K562 (cell line): Measurements from ENCODE around the gene ANO7. TPM values are rescaled to one million over a fixed set of nuclear protein-coding genes. Genes with fewer than 3 reads are reported as not detected.

Experiments used
- BRF1 ChIP-seq: IDR thresholded peaks from 3 replicates; pipeline ENCODE4 v1.6.1; 2011; ENCODE audit warnings: borderline replicate concordance, mild to moderate bottlenecking; ENCODE audit not compliant: insufficient read length; ENCODE audit errors: extremely low read depth
- CSDE1 ChIP-seq, 2 experiments: fragments of 450-650 bp; IDR thresholded peaks; 2 replicates each; pipeline ENCODE4 v1.6.1; 2016; ENCODE audit warnings: mild to moderate bottlenecking in 1 of 2
- GTF2E2 ChIP-seq: fragments of 200-800 bp; sonication (Bioruptor generic); IDR thresholded peaks from 2 replicates; pipeline ENCODE4 v1.6.1; 2016; ENCODE audit warnings: missing genetic modification characterization, missing compliant biosample characterization
- ILK ChIP-seq: fragments of 450-650 bp; IDR thresholded peaks from 2 replicates; pipeline ENCODE4 v1.6.1; 2016; ENCODE audit warnings: missing genetic modification characterization, low read depth, mild to moderate bottlenecking, missing compliant biosample characterization, moderate library complexity, borderline replicate concordance
- MYBL2 ChIP-seq, 2 experiments: fragments of 450-650 bp in 1 of 2; sonication (generic) in 1 of 2; formaldehyde crosslinking in 1 of 2; IDR thresholded peaks; 2 replicates each; pipeline versions ENCODE4 v1.6.1 to v1.8.1; 2017 to 2022; ENCODE audit warnings: borderline replicate concordance in 1 of 2, inconsistent platforms in 1 of 2, low read depth in 1 of 2, mild to moderate bottlenecking in 1 of 2, missing genetic modification reagents in 1 of 2, moderate library complexity in 1 of 2
- MYC ChIP-seq, 2 experiments: fragments of 250-450 bp in 1 of 2; sonication (Bioruptor Pico) in 1 of 2; IDR thresholded peaks; 2 replicates each; pipeline versions ENCODE4 v1.5.1 to v1.6.1; 2012 to 2021; ENCODE audit warnings: low read depth in 2 of 2, borderline replicate concordance in 1 of 2, improper control_type of control experiment in 1 of 2, low read length in 1 of 2, mild to moderate bottlenecking in 1 of 2, moderate library complexity in 1 of 2
- POLR2AphosphoS5 ChIP-seq: IDR thresholded peaks from 2 replicates; pipeline ENCODE4 v1.6.1; 2011; ENCODE audit warnings: mild to moderate bottlenecking, low read depth, low read length, moderate library complexity; ENCODE audit not compliant: control insufficient read depth, insufficient read depth
- RBM15 ChIP-seq: fragments of 200-400 bp; formaldehyde crosslinking; IDR thresholded peaks from 2 replicates; pipeline ENCODE4 v1.6.1; 2018; ENCODE audit warnings: mild to moderate bottlenecking, low read length, moderate library complexity; ENCODE audit not compliant: insufficient read depth
- SREBF1 ChIP-seq: fragments of 150-350 bp; IDR thresholded peaks from 2 replicates; pipeline ENCODE4 v1.6.1; 2014; ENCODE audit warnings: antibody characterized with exemption, low read depth, low read length, borderline replicate concordance
- ZNF165 ChIP-seq: fragments of 250-450 bp; sonication (Bioruptor Pico); IDR thresholded peaks from 2 replicates; pipeline ENCODE4 v1.4.0; 2020; ENCODE audit warnings: borderline replicate concordance
- polyA plus RNA-seq, 8 experiments: library from polyadenylated mRNA; depleted of rRNA in 4 of 8; stranded (reverse) in 5 of 8; unstranded in 3 of 8; fragments of >200 nt; fragmentation: Nextera tagmentation in 2 of 8; fragmentation: Illumina TruSeq in 1 of 8; extraction: Ambion mirVana in 2 of 8; extraction: Trizol in 1 of 8; gene quantifications; 2 replicates each; pipeline versions ENCODE4 v1.2.1 to v1.2.3, GENCODE V29; 2011 to 2014; ENCODE audit warnings: inconsistent platforms in 1 of 8, missing spikeins in 1 of 8
- total RNA-seq, 7 experiments: library from RNA; depleted of rRNA in 6 of 7; stranded (reverse); fragments of >200 nt in 6 of 7; fragmentation: Illumina TruSeq in 2 of 7; extraction: Trizol in 2 of 7; gene quantifications; 2 replicates each; pipeline versions ENCODE4 v1.2.1 to v1.2.3, GENCODE V29; 2011 to 2021; ENCODE audit warnings: low replicate concordance in 1 of 7
- TF ChIP-seq, protein P1 (sequence below): fragments of 250-450 bp; sonication (Bioruptor Pico); IDR thresholded peaks from 2 replicates; pipeline ENCODE4 v1.8.0; 2022; ENCODE audit warnings: inconsistent platforms
- TF ChIP-seq, protein P2 (sequence below): sonication (generic); formaldehyde crosslinking; IDR thresholded peaks from 2 replicates; pipeline ENCODE4 v1.8.1; 2023; ENCODE audit warnings: mild to moderate bottlenecking, missing genetic modification reagents
- TF ChIP-seq, protein P3 (sequence below): sonication (generic); formaldehyde crosslinking; IDR thresholded peaks from 2 replicates; pipeline ENCODE4 v1.8.0; 2022; ENCODE audit warnings: mild to moderate bottlenecking, missing genetic modification reagents

The ANO7 gene
- total and polyA plus RNA-seq, 9 of the 15 experiments (the other 6 are each of a cell fraction or from before 2014, with no cell fraction given) = 0.28 to 5.1 (median 1.1) TPM

DNA sequence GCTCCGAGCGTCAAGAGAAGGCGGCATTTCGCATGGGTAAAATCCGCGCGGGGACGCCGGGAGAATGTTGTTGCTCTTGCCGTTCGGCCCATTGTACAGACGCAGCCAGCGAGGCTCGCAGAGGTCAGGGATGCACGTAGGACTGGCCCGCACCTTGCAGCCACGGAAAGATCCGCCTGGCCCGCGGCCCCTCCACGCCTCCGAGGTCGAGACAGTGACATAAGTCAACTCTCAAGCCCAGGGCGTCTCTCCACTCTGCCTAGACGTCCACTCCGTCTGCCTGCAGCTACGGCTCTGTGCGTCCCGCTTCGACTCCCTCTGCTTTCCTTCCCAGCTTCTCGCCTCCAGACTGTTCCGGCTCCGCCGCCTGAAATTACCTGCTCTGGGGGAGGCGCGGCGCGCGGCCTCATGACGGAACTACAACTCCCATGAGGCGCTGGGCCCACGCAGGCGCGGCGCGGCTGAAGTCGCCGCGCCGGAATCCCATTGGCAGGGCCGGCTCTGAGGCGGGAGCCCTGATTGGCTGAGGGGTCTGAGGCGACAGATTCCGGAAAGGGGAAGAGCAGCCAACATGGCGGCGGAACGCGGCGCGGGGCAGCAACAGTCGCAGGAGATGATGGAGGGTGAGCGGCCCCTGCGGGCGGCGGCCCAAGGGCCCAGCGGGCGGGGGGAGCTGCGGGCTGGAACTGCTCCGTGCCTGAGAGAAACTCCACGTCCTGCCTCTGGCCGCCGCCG, 38.4 kb upstream of the ANO7 start, which contains the start of gene PPP1R7 (continued):
- TF ChIP-seq, protein P1, sequence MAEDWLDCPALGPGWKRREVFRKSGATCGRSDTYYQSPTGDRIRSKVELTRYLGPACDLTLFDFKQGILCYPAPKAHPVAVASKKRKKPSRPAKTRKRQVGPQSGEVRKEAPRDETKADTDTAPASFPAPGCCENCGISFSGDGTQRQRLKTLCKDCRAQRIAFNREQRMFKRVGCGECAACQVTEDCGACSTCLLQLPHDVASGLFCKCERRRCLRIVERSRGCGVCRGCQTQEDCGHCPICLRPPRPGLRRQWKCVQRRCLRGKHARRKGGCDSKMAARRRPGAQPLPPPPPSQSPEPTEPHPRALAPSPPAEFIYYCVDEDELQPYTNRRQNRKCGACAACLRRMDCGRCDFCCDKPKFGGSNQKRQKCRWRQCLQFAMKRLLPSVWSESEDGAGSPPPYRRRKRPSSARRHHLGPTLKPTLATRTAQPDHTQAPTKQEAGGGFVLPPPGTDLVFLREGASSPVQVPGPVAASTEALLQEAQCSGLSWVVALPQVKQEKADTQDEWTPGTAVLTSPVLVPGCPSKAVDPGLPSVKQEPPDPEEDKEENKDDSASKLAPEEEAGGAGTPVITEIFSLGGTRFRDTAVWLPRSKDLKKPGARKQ (CRISPR knock-in tag) = no peak
- TF ChIP-seq, protein P2, sequence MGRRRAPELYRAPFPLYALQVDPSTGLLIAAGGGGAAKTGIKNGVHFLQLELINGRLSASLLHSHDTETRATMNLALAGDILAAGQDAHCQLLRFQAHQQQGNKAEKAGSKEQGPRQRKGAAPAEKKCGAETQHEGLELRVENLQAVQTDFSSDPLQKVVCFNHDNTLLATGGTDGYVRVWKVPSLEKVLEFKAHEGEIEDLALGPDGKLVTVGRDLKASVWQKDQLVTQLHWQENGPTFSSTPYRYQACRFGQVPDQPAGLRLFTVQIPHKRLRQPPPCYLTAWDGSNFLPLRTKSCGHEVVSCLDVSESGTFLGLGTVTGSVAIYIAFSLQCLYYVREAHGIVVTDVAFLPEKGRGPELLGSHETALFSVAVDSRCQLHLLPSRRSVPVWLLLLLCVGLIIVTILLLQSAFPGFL (CRISPR knock-in tag) = no peak
- TF ChIP-seq RBM15 (no peak), MYC (IDR thresholded peaks at IDR 0.05; ENCODE audit: low read depth, low read length) (peak; percentile 41; the same call in 1 of the 2 replicates), MYC (CRISPR knock-in tag; IDR thresholded peaks at IDR 0.05; ENCODE audit: borderline replicate concordance, low read depth) (0 out of 2 replicates have a peak, but pooled peaks have one; percentile 30), CSDE1 (IDR thresholded peaks at IDR 0.05) (no peak), ZNF165 (CRISPR knock-in tag) (no peak), MYBL2 (IDR thresholded peaks at IDR 0.05; ENCODE audit: low read depth) (no peak), MYBL2 (CRISPR knock-in tag; IDR thresholded peaks at IDR 0.05; ENCODE audit: borderline replicate concordance) (no peak), SREBF1 (no peak), GTF2E2 (peak; percentile 37; the same call in 1 of the 2 replicates), ILK (tag) (no peak), POLR2AphosphoS5 (peak; percentile 48; the same call in 1 of the 2 replicates), BRF1 (no peak)
- TF ChIP-seq, protein P3, sequence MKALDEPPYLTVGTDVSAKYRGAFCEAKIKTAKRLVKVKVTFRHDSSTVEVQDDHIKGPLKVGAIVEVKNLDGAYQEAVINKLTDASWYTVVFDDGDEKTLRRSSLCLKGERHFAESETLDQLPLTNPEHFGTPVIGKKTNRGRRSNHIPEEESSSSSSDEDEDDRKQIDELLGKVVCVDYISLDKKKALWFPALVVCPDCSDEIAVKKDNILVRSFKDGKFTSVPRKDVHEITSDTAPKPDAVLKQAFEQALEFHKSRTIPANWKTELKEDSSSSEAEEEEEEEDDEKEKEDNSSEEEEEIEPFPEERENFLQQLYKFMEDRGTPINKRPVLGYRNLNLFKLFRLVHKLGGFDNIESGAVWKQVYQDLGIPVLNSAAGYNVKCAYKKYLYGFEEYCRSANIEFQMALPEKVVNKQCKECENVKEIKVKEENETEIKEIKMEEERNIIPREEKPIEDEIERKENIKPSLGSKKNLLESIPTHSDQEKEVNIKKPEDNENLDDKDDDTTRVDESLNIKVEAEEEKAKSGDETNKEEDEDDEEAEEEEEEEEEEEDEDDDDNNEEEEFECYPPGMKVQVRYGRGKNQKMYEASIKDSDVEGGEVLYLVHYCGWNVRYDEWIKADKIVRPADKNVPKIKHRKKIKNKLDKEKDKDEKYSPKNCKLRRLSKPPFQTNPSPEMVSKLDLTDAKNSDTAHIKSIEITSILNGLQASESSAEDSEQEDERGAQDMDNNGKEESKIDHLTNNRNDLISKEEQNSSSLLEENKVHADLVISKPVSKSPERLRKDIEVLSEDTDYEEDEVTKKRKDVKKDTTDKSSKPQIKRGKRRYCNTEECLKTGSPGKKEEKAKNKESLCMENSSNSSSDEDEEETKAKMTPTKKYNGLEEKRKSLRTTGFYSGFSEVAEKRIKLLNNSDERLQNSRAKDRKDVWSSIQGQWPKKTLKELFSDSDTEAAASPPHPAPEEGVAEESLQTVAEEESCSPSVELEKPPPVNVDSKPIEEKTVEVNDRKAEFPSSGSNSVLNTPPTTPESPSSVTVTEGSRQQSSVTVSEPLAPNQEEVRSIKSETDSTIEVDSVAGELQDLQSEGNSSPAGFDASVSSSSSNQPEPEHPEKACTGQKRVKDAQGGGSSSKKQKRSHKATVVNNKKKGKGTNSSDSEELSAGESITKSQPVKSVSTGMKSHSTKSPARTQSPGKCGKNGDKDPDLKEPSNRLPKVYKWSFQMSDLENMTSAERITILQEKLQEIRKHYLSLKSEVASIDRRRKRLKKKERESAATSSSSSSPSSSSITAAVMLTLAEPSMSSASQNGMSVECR (CRISPR knock-in tag) = peak; percentile 6; the same call in 1 of the 2 replicates
